Right lobe of liver (tissue), 6 donors: ENCODE measurements around the gene COL4A3. TPM values are rescaled to one million over a fixed set of nuclear protein-coding genes. Genes with fewer than 3 reads are reported as not detected.
"Not testable (repeated sequence)": the region's sequence is repeated elsewhere in the genome, so short reads cannot be mapped to it uniquely, and the experiment has no call there.

Experiments used
- ATAC-seq, 4 donors: fragments of 200-7000 bp; cut with Tn5 transposase; one replicate each; pipeline ENCODE4 v1.9.1; 2020; ENCODE audit warnings: mild to moderate bottlenecking in 4 of 4, moderate library complexity in 4 of 4
- DNase-seq, 3 donors: peaks; one replicate each; pipeline ENCODE4 v3.0.0-alpha.2; 2020
- H3K27ac ChIP-seq, 3 donors: fragments of 200-600 bp; one replicate each; pipeline ENCODE4 v1.8.0; 2022
- H3K27me3 ChIP-seq, 2 donors: fragments of 200-600 bp; one replicate each; pipeline ENCODE4 v1.8.0; 2022
- H3K36me3 ChIP-seq, 4 donors: fragments of 200-600 bp; sonication (generic) in 1 of 4; one replicate each; pipeline versions ENCODE4 v1.5.1 to v1.8.0; 2017 to 2022; ENCODE audit warnings: control low read depth in 1 of 4
- H3K4me1 ChIP-seq, 4 donors: fragments of 200-600 bp; sonication (generic) in 1 of 4; one replicate each; pipeline versions ENCODE4 v1.5.1 to v1.8.0; 2017 to 2022; ENCODE audit warnings: control low read depth in 1 of 4
- H3K4me3 ChIP-seq, 3 donors: fragments of 200-600 bp; one replicate each; pipeline ENCODE4 v1.8.0; 2022
- H3K9me3 ChIP-seq, 4 donors: fragments of 200-600 bp; sonication (generic) in 1 of 4; one replicate each; pipeline versions ENCODE4 v1.5.1 to v1.8.0; 2017 to 2022; ENCODE audit warnings: control low read depth in 1 of 4
- POLR2A ChIP-seq: fragments of 450-650 bp; IDR thresholded peaks from one replicate; pipeline ENCODE4 v1.6.1; 2017; ENCODE audit warnings: antibody characterized with exemption, mild to moderate bottlenecking
- WGBS: methylation state at CpG from one replicate; pipeline ENCODE4 v1.1.6; 2018; ENCODE audit warnings: low coverage, low lambda C conversion rate; ENCODE audit not compliant: insufficient coverage; ENCODE audit errors: missing lambda C conversion rate; 5-methylcytosine and 5-hydroxymethylcytosine counted together
- intact Hi-C, 2 donors: fragments of 100-400 bp; cut with DNase I; formaldehyde crosslinking; loops; one replicate each; pipeline versions ENCODE4 v1.11.2 to v1.14.1; 2022
- total RNA-seq, 6 experiments: library from RNA; depleted of rRNA in 2 of 6; stranded (reverse); fragments of >200 nt in 2 of 6; fragmentation: NEBNext Ultra II Directional in 3 of 6; extraction: Animal tissue kit (Norgen Biotek cat#: 25700) in 3 of 6; gene quantifications; one replicate each; pipeline versions ENCODE4 v1.1.0 to v1.2.4, GENCODE V29; 2016 to 2023
- TF ChIP-seq, protein P1 (sequence below), 4 donors: fragments of 200-600 bp in 3 of 4; fragments of 450-650 bp in 1 of 4; IDR thresholded peaks; one replicate each; pipeline versions ENCODE4 v1.5.1 to v1.8.0; 2016 to 2022; ENCODE audit warnings: antibody characterized with exemption in 4 of 4, mild to moderate bottlenecking in 2 of 4
- donor health status: DM: no; HTN: yes; CAD: no.
- donor health status: DM: no; HTN: no; CAD: no.
- donor health status: DM: no; HTN: no; CAD: no.
- donor health status: DM: no; HTN: yes; CAD: no.
- donor health status: DM: no; HTN: yes; CAD: no.

COL4A3 gene
- total RNA-seq, 6 experiments from 2014 or later: 0.12 to 1.6 (median 0.73) TPM

DNA sequence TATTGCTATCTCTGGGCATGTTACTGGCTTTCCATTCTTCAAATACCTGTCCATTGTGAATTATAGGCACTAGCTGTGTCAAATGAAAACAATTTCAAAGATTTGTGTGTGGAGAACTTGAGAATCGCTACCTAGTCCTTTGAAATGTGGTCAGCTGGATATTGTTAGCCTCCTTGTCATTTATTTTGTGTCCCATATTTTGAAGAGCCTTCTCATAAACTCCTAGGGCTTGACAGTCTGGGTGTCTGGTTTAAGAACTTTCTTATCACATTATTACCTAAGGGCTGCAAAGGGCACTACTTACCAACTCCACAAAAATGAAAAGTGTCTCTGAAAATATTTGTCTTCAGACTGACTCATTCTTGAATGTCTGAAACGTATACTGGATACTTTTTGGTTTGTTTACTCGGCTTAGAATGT, 50.2 kb downstream of the COL4A3 start:
- DNase-seq: no peak
- Histone ChIP-seq H3K27me3 (no peaks in the 10 kb centered on the region), H3K27ac (no peak overlapping the region), H3K4me3 (no peak overlapping the region), H3K36me3 (no peaks in the 10 kb centered on the region), H3K4me1 (no peaks in the 10 kb centered on the region), H3K9me3 (no peaks in the 10 kb centered on the region)
- intact Hi-C loops: no loop called here
- TF ChIP-seq, protein P1, sequence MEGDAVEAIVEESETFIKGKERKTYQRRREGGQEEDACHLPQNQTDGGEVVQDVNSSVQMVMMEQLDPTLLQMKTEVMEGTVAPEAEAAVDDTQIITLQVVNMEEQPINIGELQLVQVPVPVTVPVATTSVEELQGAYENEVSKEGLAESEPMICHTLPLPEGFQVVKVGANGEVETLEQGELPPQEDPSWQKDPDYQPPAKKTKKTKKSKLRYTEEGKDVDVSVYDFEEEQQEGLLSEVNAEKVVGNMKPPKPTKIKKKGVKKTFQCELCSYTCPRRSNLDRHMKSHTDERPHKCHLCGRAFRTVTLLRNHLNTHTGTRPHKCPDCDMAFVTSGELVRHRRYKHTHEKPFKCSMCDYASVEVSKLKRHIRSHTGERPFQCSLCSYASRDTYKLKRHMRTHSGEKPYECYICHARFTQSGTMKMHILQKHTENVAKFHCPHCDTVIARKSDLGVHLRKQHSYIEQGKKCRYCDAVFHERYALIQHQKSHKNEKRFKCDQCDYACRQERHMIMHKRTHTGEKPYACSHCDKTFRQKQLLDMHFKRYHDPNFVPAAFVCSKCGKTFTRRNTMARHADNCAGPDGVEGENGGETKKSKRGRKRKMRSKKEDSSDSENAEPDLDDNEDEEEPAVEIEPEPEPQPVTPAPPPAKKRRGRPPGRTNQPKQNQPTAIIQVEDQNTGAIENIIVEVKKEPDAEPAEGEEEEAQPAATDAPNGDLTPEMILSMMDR (IDR thresholded peaks at IDR 0.05): no peak
- no peak for TF ChIP-seq POLR2A
- no peak for ATAC-seq
- 95% methylated on average over 3 of the region's 3 CpGs for WGBS

- no peaks in the 10 kb centered on the region for H3K4me1 ChIP-seq
- no peak overlapping the region for H3K4me3 ChIP-seq
- H3K9me3 ChIP-seq: no peaks in the 10 kb centered on the region
- H3K27me3 ChIP-seq: no peaks in the 10 kb centered on the region
- intact Hi-C loops: no loop called here
- DNase-seq (no peak), ATAC-seq (no peak)
- H3K27ac ChIP-seq: no peak overlapping the region
- TF ChIP-seq, protein P1 (IDR thresholded peaks at IDR 0.05): no peak
- TF ChIP-seq POLR2A: no peak
- 60% methylated on average over 4 of the region's 4 CpGs for WGBS
- no peaks in the 10 kb centered on the region for H3K36me3 ChIP-seq
Measured at GRCh38 chr2:227219312-227220105, 55.1 kb downstream of the COL4A3 start.

DNA sequence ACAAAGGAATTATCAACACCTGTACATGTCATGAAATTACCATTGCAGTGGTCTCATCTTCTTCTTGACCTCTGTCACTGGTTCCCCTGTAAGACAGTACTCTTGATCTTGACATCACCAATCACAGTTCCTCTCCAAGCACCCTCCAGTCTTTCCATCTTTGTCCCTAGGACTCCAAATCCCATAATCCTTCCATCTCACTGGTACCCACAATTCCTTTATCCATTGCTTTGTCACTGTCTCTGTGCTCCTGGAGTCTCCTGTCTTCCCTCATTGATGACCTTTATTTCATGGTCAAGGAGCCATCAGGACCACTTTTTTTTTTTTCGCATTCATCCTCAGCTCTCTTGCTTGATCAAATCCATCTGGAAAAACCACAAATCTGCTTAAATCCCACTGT, 56.7 kb downstream of the COL4A3 start:
- H3K27me3 ChIP-seq: no peaks in the 10 kb centered on the region
- ATAC-seq (no peak), DNase-seq (no peak)
- intact Hi-C loops: no loop called here
- TF ChIP-seq, protein P1 (IDR thresholded peaks at IDR 0.05): no peak
- TF ChIP-seq POLR2A: no peak
- no peaks in the 10 kb centered on the region for H3K36me3 ChIP-seq
- no peaks in the 10 kb centered on the region for H3K4me1 ChIP-seq
- no peak overlapping the region for H3K4me3 ChIP-seq
- 85% methylated on average over 1 of the region's 1 CpG for WGBS
- H3K9me3 ChIP-seq: no peaks in the 10 kb centered on the region
- no peak overlapping the region for H3K27ac ChIP-seq

DNA sequence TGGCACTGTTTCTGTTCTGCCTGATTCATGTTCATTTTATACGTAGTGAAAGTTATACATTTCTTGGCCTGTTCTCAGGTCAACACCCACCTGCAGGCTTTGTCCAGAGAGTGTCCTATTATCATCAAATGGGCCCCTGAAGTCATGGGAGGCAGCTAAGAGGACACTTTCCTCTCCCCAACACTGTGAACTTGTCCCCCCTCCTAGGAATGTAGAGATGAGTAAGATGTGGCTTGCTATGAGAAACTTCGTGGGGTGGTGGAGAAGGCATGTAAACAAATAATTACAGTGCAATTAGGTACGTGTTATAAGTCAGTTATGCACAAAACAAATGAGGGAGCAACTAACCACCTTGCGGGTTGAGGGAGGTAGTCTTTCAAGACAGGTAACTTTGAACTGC, 57.9 kb downstream of the COL4A3 start:
- no peak for ATAC-seq

GRCh38 chr2:227225641-227226040, 61.2 kb downstream of the COL4A3 start:
- H3K27me3 ChIP-seq, H3K9me3 ChIP-seq, ATAC-seq, H3K36me3 ChIP-seq, intact Hi-C loops, H3K27ac ChIP-seq, H3K4me1 ChIP-seq, H3K4me3 ChIP-seq, DNase-seq: not testable (repeated sequence)
- WGBS: 86% methylated on average over 6 of the region's 6 CpGs

More for the DNA sequence above, 57.9 kb downstream of the COL4A3 start:
- no peaks in the 10 kb centered on the region for H3K27me3 ChIP-seq
- no peak for DNase-seq
- TF ChIP-seq, protein P1 (IDR thresholded peaks at IDR 0.05): no peak
- TF ChIP-seq POLR2A: no peak
- no peaks in the 10 kb centered on the region for H3K9me3 ChIP-seq
- H3K4me3 ChIP-seq: no peak overlapping the region
- WGBS: 57% methylated on average over 4 of the region's 4 CpGs
- intact Hi-C loops: no loop called here
- H3K27ac ChIP-seq: no peak overlapping the region
- H3K4me1 ChIP-seq: no peaks in the 10 kb centered on the region
- no peaks in the 10 kb centered on the region for H3K36me3 ChIP-seq
